A673 (cell line): ENCODE results near the gene ZNF212.

ENCODE experiments used
- CTCF ChIP-seq: fragments of 300-800, 200-600 bp; sonication (generic); conservative IDR thresholded peaks from 2 replicates; pipeline ENCODE4 v1.5.1; 2017; ENCODE audit warnings: low read depth, mild to moderate bottlenecking, antibody characterized with exemption, low read length, moderate library complexity, mixed read lengths
- EZH2 ChIP-seq: fragments of 200-600 bp; sonication (generic); IDR thresholded peaks from 2 replicates; pipeline ENCODE4 v1.6.1; 2017; ENCODE audit warnings: borderline replicate concordance, low read depth, mild to moderate bottlenecking, mixed read lengths, antibody characterized with exemption, low read length; ENCODE audit not compliant: poor library complexity, severe bottlenecking

GRCh38 chr7:149266451-149266850 lies 27.0 kb downstream of the ZNF212 start:
- TF ChIP-seq CTCF (no peak), EZH2 (no peak)
